ENCODE measurements around the gene RGS5.

GRCh38 chr1:163124812-163125211, 77.9 kb downstream of the RGS5 start:
- TF ChIP-seq ZNF384 (IDR thresholded peaks at IDR 0.05) (no peak), TARDBP (IDR thresholded peaks at IDR 0.05) (no peak), BHLHE40 (IDR thresholded peaks at IDR 0.05; ENCODE audit: borderline replicate concordance) (no peak), FOXK2 (IDR thresholded peaks at IDR 0.05) (no peak)

All from HEK293T (cell line).